NCI-H524 (cell line): ENCODE results near the gene NEB.
A peak's percentile ranks its signal among the peaks of the same experiment; 100 is the strongest.
"Not testable (repeated sequence)": the region's sequence is repeated elsewhere in the genome, so short reads cannot be mapped to it uniquely, and the experiment has no call there.

ENCODE experiments used
- DNase-seq, 2 experiments: peaks; one replicate each; lab custom pipeline; 2025; lab: John Stamatoyannopoulos, UW

NEB gene

DNA sequence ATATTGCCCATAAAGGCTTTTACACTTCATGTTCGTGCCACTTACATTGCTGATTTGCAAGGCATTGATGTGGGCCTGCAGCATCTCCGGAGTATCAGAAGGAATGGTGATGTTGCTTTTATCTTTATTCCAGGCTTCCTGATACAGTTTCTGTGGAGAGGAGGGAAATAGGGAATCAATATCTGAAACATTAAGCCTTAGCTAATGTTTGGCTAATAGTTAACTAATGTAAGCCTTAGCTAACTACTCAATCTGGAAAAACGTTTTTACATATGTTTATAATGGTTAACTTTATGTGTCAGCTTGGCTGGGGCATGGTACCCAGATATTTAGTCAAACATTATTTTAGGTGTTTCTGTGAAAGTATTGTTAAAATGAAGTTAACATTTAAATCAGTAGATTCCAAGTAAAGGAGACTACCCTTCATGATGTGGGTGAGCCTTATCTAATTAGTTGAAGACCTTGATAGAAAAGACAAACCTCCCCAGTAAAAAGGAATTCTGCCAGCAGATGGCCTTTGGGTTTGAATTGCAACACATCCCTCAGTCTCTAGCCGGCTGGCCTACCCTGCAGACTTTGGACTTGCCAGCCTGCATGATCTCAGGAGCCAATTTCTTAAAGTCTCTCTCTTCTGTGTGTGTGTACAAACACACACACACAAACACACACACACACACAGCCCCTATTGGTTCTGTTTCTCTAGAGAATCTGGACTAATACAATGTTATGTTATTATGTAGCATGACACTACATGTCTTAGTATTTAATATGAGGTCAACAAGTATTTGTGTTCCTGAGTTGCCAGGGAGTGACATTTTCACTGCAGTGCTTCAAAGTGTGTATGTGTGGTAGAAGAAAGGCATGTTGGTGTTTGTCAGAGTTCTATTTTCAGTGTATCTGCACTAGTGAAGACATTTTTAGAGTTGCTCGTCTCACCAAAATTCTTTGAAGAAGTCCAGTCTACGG, 126.5 kb downstream of the NEB start:
- not testable (repeated sequence) for DNase-seq

DNA sequence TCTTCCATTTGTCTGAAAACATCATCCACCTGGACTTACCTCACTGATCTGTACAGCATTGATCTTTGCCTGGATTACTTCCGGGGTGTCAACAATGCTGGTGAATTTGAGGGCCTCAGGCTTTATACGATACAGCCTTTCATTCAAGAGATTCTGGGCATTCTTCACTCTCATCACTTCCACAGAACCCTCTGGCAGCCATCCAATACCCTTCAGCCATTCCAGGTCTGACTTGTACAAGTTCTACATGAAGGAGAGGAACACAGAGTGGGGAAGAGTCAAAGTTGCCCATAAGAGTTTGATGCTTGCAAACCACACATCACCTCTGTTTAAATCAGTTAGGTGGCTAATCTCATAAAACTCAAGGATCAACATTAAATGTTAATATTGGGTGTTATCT, 130.7 kb downstream of the NEB start:
- not testable (repeated sequence) for DNase-seq

DNA sequence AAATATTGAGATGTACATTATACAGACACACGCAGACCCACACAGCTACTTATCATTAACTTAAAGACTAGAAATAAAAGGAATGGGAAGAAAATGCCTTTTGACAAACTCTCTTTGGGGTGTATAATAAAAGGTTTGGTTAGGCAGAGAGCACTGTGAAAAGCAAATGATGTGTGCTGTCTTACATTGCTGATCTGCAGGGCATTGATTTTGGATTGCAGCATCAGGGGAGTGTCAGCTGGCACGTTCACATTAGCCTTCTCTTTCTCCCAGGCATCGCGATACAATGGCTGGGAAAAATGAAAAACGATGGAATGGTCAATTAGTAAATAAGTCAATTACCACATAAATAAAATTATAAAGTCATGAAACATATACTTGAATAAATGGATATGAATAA, 131.9 kb downstream of the NEB start:
- DNase-seq = not testable (repeated sequence)

DNA sequence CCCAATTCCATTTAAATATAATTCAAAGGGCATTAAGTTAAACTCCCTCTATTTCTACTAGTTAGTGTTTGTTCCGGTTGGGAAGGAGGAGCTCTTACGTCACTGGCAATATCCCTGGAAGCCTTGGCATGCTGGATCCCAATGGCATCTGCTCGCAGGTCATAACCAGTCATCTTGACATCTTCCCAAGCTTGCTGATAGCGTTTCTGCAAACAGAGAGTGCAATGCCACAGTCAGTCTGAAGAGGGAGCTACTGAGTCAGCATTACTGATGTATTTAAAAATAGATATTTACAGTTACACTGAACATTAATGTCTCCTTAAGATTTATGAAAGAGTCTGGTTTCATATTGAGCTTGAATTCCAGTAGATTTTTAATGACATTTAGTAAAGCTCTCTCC, 132.5 kb downstream of the NEB start:
- not testable (repeated sequence) for DNase-seq

DNA sequence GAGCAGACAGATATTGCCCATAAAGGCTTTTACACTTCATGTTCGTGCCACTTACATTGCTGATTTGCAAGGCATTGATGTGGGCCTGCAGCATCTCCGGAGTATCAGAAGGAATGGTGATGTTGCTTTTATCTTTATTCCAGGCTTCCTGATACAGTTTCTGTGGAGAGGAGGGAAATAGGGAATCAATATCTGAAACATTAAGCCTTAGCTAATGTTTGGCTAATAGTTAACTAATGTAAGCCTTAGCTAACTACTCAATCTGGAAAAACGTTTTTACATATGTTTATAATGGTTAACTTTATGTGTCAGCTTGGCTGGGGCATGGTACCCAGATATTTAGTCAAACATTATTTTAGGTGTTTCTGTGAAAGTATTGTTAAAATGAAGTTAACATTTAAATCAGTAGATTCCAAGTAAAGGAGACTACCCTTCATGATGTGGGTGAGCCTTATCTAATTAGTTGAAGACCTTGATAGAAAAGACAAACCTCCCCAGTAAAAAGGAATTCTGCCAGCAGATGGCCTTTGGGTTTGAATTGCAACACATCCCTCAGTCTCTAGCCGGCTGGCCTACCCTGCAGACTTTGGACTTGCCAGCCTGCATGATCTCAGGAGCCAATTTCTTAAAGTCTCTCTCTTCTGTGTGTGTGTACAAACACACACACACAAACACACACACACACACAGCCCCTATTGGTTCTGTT, 137.2 kb downstream of the NEB start:
- not testable (repeated sequence) for DNase-seq

DNA sequence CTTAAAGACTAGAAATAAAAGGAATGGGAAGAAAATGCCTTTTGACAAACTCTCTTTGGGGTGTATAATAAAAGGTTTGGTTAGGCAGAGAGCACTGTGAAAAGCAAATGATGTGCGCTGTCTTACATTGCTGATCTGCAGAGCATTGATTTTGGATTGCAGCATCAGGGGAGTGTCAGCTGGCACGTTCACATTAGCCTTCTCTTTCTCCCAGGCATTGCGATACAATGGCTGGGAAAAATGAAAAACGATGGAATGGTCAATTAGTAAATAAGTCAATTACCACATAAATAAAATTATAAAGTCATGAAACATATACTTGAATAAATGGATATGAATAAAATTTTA, 142.4 kb downstream of the NEB start:
- DNase-seq = not testable (repeated sequence)

DNA sequence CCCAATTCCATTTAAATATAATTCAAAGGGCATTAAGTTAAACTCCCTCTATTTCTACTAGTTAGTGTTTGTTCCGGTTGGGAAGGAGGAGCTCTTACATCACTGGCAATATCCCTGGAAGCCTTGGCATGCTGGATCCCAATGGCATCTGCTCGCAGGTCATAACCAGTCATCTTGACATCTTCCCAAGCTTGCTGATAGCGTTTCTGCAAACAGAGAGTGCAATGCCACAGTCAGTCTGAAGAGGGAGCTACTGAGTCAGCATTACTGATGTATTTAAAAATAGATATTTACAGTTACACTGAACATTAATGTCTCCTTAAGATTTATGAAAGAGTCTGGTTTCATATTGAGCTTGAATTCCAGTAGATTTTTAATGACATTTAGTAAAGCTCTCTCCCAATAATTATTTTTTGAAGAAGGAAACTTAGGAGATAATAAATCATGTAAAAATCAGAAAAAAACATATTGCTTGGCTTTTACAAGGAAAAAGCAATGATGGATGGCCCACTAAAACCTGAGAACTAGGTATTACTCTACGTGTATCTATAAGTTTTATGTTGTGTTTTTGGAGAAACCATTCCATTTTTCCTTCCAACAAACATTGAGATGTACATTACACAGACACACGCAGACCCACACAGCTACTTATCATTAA, 142.9 kb downstream of the NEB start:
- DNase-seq = not testable (repeated sequence)

DNA sequence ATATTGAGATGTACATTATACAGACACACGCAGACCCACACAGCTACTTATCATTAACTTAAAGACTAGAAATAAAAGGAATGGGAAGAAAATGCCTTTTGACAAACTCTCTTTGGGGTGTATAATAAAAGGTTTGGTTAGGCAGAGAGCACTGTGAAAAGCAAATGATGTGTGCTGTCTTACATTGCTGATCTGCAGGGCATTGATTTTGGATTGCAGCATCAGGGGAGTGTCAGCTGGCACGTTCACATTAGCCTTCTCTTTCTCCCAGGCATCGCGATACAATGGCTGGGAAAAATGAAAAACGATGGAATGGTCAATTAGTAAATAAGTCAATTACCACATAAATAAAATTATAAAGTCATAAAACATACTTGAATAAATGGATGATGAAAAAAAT, 153.0 kb downstream of the NEB start:
- not testable (repeated sequence) for DNase-seq

DNA sequence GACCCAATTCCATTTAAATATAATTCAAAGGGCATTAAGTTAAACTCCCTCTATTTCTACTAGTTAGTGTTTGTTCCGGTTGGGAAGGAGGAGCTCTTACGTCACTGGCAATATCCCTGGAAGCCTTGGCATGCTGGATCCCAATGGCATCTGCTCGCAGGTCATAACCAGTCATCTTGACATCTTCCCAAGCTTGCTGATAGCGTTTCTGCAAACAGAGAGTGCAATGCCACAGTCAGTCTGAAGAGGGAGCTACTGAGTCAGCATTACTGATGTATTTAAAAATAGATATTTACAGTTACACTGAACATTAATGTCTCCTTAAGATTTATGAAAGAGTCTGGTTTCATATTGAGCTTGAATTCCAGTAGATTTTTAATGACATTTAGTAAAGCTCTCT, 153.6 kb downstream of the NEB start:
- DNase-seq = not testable (repeated sequence)

DNA sequence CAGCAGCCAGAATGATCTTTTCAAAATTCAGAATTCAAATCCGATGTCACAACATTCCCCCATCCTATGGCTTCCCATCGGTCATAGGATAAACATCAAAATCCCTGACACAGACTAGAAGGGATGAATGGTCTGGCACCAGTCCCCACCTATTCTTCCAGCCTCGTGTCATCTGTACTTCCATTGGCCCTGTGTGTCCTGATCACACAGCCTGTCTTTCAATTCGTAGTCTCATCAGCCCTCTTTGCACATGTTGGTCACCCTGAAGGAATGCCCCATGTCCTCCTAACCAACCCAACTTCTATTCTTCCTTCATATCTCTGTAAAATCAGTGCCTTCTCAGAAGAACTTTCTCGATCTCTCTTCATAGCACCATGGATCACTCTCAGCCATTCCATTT, 157.2 kb downstream of the NEB start:
- DNase-seq = no peak

DNA sequence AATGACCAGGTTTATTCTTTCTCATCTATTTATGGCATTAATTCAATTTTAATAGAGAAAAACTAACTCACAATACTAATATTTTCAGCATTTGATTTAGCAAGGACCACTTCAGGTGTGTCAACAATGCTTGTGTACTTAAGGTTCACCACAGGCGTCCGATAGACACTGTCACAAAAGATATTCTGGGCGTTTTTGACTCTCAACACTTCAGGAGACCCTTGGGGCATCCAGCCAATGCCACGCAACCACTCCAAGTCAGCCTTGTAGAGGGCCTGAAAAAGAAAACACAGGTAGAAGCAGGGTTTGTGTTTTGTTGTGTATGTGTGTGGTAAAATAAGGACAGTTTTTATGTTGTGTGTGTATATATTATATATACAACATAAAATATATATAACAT, 158.2 kb downstream of the NEB start:
- DNase-seq = no peak

DNA sequence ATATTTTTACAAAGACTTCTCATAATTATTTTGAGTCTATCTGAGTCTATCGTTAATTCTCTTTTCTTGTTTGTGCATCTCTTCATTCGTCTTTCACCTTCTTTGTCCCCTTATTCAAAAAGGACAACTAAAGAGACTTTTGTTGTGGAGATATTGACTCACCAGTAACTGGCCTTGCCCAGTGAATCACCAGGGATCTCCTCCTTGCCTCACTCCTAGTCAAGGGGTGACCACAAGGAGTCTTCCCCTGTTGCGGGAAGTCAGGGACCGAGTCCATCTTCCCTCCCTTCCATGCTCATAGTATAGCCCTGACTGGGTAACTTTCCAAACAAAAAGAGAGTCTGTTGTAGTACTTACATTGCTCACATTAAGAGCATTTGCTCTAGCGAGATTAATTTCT, 158.9 kb downstream of the NEB start:
- DNase-seq = no peak

DNA sequence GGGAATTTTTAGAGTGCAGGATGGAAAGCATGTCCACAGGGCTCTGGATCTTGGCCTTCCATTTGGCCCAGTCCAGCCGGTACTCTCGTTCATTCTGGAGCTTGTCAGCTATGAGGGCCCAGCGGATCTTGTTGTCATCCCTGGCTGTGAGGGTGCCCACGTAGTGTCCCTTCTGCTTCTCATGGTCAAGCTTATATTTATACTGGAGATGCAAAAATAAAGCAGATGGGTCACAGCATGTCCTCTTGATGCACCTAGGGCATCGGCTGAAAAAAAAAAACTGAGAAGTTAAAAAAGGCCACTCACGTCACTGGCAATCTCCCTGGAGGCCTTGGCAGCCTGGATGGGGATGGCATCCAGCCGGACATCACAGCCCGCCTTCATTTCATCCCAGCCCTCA, 164.1 kb downstream of the NEB start:
- DNase-seq = no peak

DNA sequence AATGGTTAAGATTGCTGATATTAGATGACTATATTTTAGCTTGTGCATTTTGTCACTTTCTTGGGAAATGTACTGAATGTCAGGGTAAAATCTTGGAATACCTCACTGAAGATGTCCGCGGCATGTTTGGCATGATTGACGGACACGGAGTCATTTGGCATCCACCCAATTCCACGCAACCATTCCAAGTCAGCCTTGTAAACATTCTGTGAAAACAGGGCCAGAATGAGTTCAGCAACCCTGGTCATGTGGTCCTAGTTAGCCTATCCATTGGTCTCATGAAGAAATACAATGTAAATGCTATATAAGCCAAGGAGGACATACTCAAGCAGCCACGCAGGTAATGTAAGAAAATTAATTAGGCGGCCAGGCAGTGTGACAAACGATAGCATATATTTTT, 165.1 kb downstream of the NEB start:
- DNase-seq = no peak

DNA sequence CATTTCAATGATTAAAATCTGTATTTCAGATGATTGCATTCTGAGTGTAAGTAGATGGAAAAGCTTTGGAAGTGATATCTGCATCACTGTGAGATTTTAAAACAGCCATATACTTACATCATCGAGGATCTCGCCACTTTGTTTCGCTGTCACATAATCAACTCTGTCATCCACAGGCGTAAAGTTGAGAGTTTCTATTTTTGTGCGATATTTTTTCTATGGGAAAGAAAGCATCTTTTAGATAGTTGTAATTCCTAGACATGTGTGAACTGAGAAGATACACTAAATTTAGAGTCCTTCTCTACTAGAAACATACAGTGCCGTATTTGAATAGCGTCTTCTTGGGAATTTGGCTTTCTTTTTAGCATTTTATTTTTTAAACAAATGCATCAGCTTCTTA, 165.8 kb downstream of the NEB start:
- DNase-seq = no peak

DNA sequence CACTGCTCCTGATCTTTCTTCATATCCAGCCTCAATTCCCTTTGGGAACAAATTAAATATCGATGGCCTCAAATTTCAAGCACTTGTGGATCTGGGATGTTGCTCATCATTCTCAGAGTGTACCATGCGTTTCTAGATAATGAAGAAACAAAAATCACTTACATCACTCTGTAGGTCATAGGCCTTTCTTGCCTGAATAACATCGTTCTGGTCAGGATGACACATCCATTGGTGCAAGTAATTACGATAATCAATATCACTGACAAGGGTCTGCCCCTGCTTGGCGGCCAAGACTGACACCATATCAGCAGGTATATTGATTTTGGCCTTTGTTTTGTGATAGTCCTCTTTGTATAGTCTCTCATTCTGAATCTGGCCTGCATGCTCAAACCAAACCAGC, 167.3 kb downstream of the NEB start:
- no peak for DNase-seq

DNA sequence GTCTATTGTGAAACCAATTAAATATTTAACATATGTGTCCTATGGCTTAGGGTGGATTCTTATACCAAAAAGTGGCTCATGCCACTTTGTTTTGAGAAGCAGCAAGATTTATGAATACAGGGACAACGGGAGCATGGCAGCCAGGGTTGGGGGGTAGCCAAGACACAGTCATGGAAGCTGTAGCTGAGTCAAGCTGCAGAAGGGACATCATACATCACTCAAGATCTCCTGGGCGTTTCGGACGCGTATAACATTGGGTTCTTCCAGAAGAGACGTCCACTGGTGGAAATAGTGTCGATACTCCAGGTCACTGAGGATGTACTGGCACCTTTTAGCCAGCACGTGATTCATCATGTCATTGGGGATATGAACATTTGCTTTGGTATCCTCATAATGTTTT, 171.9 kb downstream of the NEB start:
- DNase-seq = no peak

DNA sequence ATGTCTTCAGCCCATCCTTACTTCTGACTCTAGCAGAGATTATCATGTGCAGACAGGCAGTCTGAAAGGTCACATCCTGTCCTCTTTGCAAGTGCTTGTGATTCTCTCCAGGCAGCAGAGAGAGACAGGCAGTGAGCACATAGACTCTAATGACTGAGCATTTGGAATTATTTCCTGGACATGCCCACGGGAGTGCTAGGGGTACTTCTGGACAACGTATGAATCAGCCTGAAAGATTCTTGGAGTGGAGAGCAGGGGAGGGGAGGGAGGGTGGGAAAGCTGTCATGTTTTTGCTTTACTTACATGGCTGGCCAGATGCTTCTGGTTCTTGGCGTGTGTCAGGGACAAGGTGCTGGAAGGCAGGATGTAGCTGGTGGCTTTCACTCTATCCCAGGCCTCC, 174.0 kb downstream of the NEB start:
- DNase-seq = peak in 1 of 2 experiments; percentile 23

DNA sequence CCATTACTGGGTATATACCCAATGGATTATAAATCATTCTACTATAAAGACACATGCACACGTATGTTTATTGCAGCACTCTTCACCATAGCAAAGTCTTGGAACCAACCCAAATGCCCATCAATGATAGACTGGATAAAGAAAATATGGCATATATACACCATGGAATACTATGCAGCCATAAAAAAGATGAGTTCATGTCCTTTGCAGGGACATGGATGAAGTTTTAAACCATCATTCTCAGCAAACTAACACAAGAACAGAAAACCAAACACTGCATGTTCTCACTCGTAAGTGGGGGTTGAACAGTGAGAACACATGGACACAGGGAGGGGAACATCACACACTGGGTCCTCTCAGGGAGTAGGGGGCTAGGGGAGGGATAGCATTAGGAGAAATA, 174.8 kb downstream of the NEB start:
- DNase-seq = not testable (repeated sequence)

DNA sequence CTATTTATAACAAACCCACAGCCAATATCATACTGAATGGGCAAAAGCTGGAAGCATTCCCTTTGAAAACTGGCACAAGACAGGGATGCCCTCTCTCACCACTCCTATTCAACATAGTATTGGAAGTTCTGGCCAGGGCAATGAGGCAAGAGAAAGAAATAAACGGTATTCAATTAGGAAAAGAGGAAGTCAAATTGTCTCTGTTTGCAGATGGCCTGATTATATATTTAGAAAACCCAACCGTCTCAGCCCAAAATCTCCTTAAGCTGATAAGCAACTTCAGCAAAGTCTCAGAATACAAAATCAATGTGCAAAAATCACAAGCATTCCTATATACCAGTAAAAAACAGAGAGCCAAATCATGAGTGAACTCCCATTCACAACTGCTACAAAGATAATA, 176.4 kb downstream of the NEB start:
- DNase-seq = not testable (repeated sequence)

DNA sequence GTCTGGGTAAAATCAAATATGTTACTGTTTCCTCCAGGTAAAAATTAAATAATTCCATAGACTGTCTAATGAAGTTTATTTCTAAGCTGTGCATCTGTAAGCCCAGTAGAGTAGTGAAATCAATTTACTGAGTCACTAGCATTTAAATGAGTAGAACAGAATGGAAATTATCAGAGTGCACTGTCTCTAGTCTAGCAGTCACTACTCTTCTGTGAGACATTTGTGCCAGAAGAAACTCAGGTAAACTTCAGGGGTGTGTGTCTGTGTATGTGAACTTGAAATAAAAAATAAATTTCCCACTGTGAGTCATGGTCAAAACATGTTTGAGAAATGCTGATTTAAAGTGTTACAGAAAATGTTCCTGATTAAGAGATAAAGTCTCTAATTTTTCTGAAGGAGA, 178.2 kb downstream of the NEB start:
- DNase-seq = no peak

DNA sequence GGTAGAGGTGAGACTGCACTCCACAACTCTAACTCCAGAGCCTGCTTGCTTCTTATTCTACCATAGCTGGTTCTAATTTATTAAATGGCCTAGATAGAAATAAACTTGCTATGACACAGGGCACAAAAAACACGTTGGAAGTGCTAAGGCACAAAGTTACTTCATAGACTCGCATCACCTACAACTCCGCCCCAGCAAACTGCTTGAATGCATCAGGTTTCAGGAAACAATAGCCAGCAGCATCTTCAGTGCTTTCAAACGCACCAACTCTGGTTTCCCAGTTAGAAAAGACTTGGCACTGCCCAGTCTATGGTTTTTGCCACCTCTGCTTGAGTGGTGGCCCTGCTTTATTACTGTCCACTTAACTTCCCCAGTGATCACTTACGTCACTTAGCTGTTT, 182.0 kb downstream of the NEB start:
- no peak for DNase-seq

DNA sequence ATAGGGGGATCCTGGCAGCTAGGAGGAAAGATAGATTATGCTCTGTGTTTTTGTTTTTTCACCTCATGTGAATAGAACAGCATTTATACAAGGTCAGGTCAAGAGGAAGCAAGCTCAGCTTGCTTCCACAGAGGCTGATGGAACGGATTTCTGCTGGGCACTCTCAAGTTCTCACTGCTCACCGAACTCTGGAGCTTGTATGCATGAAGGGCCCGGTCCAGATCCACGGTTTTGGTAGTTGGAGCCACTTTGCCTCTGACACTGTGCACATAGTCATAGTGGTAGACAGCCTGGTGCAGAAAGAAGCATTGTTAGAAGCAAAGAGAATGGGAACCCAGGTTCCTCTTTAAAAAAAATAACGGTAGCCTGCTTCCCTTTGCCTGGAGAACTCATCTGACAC, 182.7 kb downstream of the NEB start:
- no peak for DNase-seq
